Neutrophil (primary cell): Measurements from ENCODE around the gene LPGAT1.

Experiments used
- H3K27ac ChIP-seq: fragments of 200-600 bp; sonication (generic); 2 replicates; pipeline ENCODE4 v1.5.1; 2016; ENCODE audit warnings: mild to moderate bottlenecking, moderate library complexity
- H3K27me3 ChIP-seq: fragments of 200-600 bp; sonication (generic); 2 replicates; pipeline ENCODE4 v1.6.0; 2016; ENCODE audit warnings: mild to moderate bottlenecking
- H3K36me3 ChIP-seq: fragments of 200-600 bp; sonication (generic); 2 replicates; pipeline ENCODE4 v1.5.1; 2017
- H3K4me1 ChIP-seq, 2 experiments: fragments of 200-600 bp in 1 of 2; sonication (generic) in 1 of 2; 1 replicate in 1 of 2; 2 replicates in 1 of 2; pipeline versions ENCODE4 v1.5.1 to v1.6.1; 2013 to 2016; ENCODE audit warnings: low read depth in 1 of 2, low read length in 1 of 2, mild to moderate bottlenecking in 1 of 2, moderate library complexity in 1 of 2; ENCODE audit not compliant: control insufficient read depth in 1 of 2, insufficient read depth in 1 of 2
- H3K4me3 ChIP-seq, 2 experiments: fragments of 200-600 bp in 1 of 2; sonication (generic) in 1 of 2; 1 replicate in 1 of 2; 2 replicates in 1 of 2; pipeline ENCODE4 v1.5.1; 2013 to 2016; ENCODE audit warnings: low read depth in 1 of 2, low read length in 1 of 2, mild to moderate bottlenecking in 1 of 2, moderate library complexity in 1 of 2
- H3K9me3 ChIP-seq: fragments of 200-600 bp; sonication (generic); 2 replicates; pipeline ENCODE4 v1.5.1; 2016
- TF ChIP-seq, protein P1 (sequence below): fragments of 200-600 bp; sonication (generic); IDR thresholded peaks from 2 replicates; pipeline ENCODE4 v1.5.1; 2016; ENCODE audit warnings: antibody characterized with exemption

The LPGAT1 gene

DNA sequence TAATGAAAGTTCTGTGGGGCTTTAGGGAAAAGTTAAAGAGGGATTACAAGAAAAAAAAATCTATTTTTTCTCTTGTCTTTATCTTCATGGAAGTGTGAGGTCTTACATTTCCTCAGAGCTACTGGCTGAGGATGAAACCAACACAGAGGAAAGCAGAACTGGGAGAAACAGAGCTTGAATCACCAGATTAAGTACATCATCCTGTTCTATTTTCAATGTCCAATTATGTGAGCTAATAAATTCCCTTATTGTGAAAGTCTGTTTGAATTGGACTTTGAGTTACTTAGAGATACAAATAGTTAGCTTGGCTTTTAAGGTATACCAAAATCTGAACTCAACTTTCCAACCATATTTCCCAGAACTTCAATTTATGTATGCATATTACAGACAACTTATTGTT is 69.2 kb downstream of the LPGAT1 start:
- no peak overlapping the region for H3K27ac ChIP-seq
- peaks cover 31% of the 10 kb centered on the region for H3K36me3 ChIP-seq
- TF ChIP-seq, protein P1, sequence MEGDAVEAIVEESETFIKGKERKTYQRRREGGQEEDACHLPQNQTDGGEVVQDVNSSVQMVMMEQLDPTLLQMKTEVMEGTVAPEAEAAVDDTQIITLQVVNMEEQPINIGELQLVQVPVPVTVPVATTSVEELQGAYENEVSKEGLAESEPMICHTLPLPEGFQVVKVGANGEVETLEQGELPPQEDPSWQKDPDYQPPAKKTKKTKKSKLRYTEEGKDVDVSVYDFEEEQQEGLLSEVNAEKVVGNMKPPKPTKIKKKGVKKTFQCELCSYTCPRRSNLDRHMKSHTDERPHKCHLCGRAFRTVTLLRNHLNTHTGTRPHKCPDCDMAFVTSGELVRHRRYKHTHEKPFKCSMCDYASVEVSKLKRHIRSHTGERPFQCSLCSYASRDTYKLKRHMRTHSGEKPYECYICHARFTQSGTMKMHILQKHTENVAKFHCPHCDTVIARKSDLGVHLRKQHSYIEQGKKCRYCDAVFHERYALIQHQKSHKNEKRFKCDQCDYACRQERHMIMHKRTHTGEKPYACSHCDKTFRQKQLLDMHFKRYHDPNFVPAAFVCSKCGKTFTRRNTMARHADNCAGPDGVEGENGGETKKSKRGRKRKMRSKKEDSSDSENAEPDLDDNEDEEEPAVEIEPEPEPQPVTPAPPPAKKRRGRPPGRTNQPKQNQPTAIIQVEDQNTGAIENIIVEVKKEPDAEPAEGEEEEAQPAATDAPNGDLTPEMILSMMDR, result no peak
- H3K4me1 ChIP-seq, result no peaks in the 10 kb centered on the region
- no peak overlapping the region for H3K4me3 ChIP-seq
- no peaks in the 10 kb centered on the region for H3K27me3 ChIP-seq
- no peaks in the 10 kb centered on the region for H3K9me3 ChIP-seq

DNA sequence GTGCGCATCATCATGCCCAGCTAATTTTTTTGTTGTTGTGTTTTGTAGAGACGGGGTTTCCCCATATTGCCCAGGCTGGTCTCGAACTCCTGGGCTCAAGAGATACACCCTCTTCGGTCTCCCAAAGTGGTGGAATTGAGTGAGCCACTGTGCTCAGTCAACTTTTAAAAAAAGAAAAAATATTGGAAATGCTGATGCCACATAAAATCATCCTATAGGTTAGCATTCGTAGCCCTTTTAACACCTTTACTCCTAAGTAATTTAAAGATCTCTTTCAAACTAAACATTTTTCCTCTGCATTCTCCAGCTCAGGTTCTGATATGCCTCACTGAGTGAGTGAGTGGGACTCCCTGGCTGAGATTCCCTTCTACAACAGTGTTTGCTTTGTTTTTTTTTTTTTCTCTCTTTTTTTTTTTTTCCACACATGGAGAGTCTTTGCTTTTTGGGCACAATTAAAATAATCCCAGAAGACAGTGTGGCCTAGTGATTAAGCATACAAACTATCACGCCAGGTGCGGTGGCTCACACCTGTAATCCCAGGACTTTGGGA is 74.0 kb downstream of the LPGAT1 start:
- no peaks in the 10 kb centered on the region for H3K9me3 ChIP-seq
- H3K4me3 ChIP-seq, result no peak overlapping the region
- TF ChIP-seq, protein P1, result no peak
- no peaks in the 10 kb centered on the region for H3K27me3 ChIP-seq
- peaks cover 25% of the 10 kb centered on the region for H3K36me3 ChIP-seq
- H3K4me1 ChIP-seq, result peaks cover 12 to 15% of the 10 kb centered on the region in 2 experiments
- H3K27ac ChIP-seq, result no peak overlapping the region

DNA sequence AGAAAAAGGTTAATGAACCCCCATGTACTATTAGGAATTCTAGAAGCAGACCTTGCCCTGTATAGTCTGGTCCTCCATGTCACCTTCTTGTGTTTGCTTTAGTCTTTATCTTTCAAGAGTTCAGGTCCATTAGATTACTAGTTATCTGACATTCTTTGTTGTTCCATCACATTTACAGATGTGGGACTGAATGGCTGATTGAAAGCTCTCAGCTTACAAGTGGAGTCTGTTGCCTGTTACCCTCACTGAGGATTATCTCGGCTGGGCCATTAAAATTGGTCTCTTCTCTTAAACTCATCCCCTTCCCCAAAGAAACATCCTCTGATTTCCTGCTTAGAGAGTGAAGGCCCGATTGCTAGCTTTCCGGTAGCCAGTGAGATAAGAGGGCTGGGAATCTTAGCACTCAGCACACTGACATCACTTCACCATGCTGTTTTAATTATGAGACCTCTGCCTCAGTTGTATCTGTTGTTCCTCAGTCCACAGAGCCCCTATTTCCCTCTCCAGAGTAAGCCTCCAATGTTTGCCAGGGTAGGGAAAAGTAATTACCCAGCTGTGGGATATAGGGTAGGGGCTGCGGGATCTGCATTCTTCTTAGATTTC is 76.8 kb downstream of the LPGAT1 start:
- Histone ChIP-seq H3K36me3 (peaks cover 50% of the 10 kb centered on the region), H3K27ac (no peak overlapping the region), H3K4me3 (no peak overlapping the region), H3K9me3 (no peaks in the 10 kb centered on the region), H3K4me1 (peaks cover 12 to 15% of the 10 kb centered on the region in 2 experiments), H3K27me3 (no peaks in the 10 kb centered on the region)
- TF ChIP-seq, protein P1, result no peak

DNA sequence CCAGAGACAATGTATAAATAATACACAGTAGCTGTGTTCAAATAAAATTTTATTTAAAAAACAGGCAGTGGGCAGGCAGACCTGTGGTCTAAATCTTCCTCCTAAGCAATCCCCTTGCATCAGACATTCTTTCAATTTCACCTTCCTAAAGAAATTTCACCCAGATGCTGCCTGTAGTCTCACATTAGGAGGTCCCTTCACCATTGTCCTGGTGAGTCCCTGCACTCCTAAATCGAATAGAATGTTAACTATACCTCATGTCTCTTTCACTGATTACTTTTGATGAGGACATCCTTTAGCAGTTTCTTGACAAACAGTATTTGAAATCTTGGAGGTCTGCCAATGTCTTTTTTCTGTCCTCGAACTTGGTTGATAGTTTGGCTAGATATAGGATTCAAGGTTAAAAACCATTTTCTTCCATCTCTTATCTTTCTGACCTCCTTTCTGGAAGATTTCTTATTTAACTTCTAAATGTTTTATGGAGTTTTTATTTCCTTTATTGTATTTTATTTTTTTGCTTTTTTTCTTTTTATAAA is 77.5 kb downstream of the LPGAT1 start:
- H3K27ac ChIP-seq, result peak overlapping the region; percentile 60
- H3K27me3 ChIP-seq, result no peaks in the 10 kb centered on the region
- no peaks in the 10 kb centered on the region for H3K9me3 ChIP-seq
- peaks cover 53% of the 10 kb centered on the region for H3K36me3 ChIP-seq
- TF ChIP-seq, protein P1, result no peak
- peaks cover 12 to 15% of the 10 kb centered on the region in 2 experiments for H3K4me1 ChIP-seq
- no peak overlapping the region for H3K4me3 ChIP-seq

DNA sequence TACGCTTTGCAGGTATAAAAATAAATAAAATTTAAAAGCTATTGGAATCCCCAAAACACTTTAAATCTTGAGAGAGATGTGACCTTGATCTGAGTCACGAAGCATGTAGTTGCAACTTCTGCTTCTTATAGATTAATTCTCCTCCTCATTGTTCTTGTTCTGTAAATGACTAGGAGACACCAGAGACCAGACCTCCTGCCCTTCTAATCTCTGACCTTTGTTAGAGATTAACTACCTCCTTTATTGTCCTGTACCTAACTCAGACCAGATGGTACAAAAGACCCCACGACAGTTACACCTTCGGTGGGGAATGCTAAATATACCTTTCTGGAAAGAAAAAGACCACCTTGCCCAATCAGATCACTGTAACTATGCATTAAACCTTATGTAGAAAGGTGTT is 78.2 kb downstream of the LPGAT1 start:
- TF ChIP-seq, protein P1, result no peak
- H3K27me3 ChIP-seq, result no peaks in the 10 kb centered on the region
- no peaks in the 10 kb centered on the region for H3K9me3 ChIP-seq
- H3K4me3 ChIP-seq, result no peak overlapping the region
- H3K36me3 ChIP-seq, result peaks cover 54% of the 10 kb centered on the region
- peaks cover 12 to 15% of the 10 kb centered on the region in 2 experiments for H3K4me1 ChIP-seq
- peak overlapping the region; percentile 60 for H3K27ac ChIP-seq
